Activated T-helper 1 cell treated with anti-CD3 and anti-CD28 coated beads, Interleukin-12 subunit alpha, Interleukin-12 subunit beta, Interleukin-2, Interleukin-4 antibody, amounts not matched to agents 30 ng/mL and 10 ng/mL and 1 ng/mL, durations not matched to agents 14 hours and 24 hours and 36 hours (primary cell): ENCODE measurements around the gene EHD2. TPM values are rescaled to one million over a fixed set of nuclear protein-coding genes. Genes with fewer than 3 reads are reported as not detected.

ENCODE experiments used
- DNase-seq: peaks from one replicate; pipeline ENCODE4 v3.0.0; 2021; ENCODE audit warnings: low spot score
- H3K27ac Mint-ChIP-seq: one replicate; pipeline ENCODE4 v1.8.0; 2021; ENCODE audit warnings: mild to moderate bottlenecking, mixed read lengths
- H3K27me3 Mint-ChIP-seq: one replicate; pipeline ENCODE4 v1.8.0; 2022; ENCODE audit warnings: mild to moderate bottlenecking, moderate library complexity, mixed read lengths; ENCODE audit not compliant: insufficient read depth
- H3K36me3 Mint-ChIP-seq: one replicate; pipeline ENCODE4 v1.8.0; 2021; ENCODE audit warnings: low read depth, mixed read lengths
- H3K4me1 Mint-ChIP-seq: one replicate; pipeline ENCODE4 v1.8.0; 2021; ENCODE audit warnings: low read depth, mixed read lengths
- H3K4me3 Mint-ChIP-seq: one replicate; pipeline ENCODE4 v1.8.0; 2021; ENCODE audit warnings: mild to moderate bottlenecking, moderate library complexity, mixed read lengths
- H3K9me3 Mint-ChIP-seq: one replicate; pipeline ENCODE4 v1.8.0; 2021; ENCODE audit warnings: mixed read lengths
- intact Hi-C: fragments of 100-400 bp; cut with micrococcal nuclease; formaldehyde crosslinking; loops from one replicate; pipeline ENCODE4 v1.15.1; 2024
- total RNA-seq: library from RNA; stranded (reverse); gene quantifications from 2 replicates; pipeline ENCODE4 v1.2.3, GENCODE V29; 2022

EHD2 gene
- total RNA-seq, 1 donor from 2014 or later: 0.29 TPM

DNA sequence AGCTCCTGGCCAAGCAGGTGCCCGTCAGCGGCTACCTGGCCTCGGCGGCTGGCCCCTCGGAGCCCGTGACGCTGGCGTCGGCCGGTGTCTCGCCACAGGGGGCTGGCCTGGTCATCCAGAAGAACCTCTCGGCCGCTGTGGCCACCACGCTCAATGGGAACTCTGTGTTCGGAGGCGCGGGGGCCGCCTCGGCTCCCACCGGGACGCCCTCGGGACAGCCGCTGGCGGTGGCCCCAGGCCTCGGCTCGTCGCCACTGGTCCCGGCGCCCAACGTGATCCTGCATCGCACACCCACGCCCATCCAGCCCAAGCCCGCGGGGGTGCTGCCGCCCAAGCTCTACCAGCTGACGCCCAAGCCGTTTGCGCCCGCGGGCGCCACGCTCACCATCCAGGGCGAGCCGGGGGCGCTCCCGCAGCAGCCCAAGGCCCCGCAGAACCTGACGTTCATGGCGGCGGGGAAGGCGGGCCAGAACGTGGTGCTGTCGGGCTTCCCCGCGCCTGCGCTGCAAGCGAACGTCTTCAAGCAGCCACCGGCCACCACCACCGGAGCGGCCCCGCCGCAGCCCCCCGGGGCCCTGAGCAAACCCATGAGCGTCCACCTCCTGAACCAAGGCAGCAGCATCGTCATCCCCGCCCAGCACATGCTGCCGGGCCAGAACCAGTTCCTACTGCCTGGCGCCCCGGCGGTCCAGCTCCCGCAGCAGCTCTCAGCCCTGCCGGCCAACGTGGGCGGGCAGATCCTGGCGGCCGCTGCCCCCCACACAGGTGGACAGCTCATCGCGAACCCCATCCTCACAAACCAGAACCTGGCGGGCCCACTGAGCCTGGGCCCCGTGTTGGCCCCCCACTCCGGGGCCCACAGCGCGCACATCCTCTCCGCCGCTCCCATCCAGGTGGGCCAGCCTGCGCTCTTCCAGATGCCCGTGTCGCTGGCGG, 33.0 kb upstream of the EHD2 start:
- Mint-ChIP-seq H3K4me1 (no peaks in the 10 kb centered on the region), H3K9me3 (no peaks in the 10 kb centered on the region), H3K27ac (no peak overlapping the region), H3K27me3 (no peaks in the 10 kb centered on the region), H3K36me3 (peaks cover 4% of the 10 kb centered on the region), H3K4me3 (no peak overlapping the region)
- intact Hi-C loops: no loop called here
- DNase-seq: no peak

DNA sequence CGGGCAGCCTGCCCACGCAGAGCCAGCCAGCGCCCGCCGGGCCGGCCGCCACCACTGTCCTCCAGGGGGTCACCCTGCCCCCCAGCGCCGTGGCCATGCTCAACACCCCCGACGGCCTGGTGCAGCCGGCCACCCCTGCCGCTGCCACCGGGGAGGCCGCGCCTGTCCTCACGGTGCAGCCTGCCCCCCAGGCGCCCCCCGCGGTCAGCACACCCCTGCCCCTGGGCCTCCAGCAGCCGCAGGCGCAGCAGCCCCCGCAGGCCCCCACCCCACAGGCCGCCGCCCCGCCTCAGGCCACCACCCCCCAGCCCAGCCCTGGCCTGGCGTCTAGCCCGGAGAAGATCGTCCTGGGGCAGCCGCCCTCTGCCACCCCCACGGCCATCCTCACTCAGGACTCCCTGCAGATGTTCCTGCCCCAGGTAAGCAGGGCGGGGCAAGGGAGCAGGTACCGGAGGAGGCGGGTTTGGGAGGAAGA, 32.3 kb upstream of the EHD2 start:
- Mint-ChIP-seq H3K9me3 (no peaks in the 10 kb centered on the region), H3K4me1 (no peaks in the 10 kb centered on the region), H3K27me3 (no peaks in the 10 kb centered on the region), H3K4me3 (no peak overlapping the region), H3K36me3 (peaks cover 4% of the 10 kb centered on the region), H3K27ac (no peak overlapping the region)
- DNase-seq: no peak
- intact Hi-C loops: no loop called here

DNA sequence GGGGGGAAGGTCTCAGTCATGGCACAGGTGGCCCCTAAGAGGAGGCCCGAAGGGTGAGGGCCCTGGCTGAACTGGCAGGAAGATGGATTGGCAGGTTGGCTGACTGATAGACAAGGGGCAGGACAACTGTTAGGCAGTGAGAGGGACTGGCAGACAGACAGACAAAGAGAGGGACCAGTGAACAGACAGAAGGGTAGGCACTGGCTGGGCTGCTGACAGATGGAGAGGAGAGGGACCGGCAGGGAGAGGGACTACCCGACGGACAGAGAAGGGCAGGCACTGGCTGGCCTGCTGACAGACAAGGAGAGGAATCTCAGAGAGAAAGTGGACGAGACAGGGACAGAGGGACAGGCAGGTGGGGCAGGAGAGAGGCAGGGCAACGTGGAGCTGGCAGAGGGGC, 31.8 kb upstream of the EHD2 start:
- no peaks in the 10 kb centered on the region for H3K27me3 Mint-ChIP-seq
- H3K36me3 Mint-ChIP-seq: peaks cover 4% of the 10 kb centered on the region
- intact Hi-C loops: no loop called here
- no peak overlapping the region for H3K27ac Mint-ChIP-seq
- DNase-seq: no peak
- H3K4me3 Mint-ChIP-seq: no peak overlapping the region
- no peaks in the 10 kb centered on the region for H3K9me3 Mint-ChIP-seq
- no peaks in the 10 kb centered on the region for H3K4me1 Mint-ChIP-seq

DNA sequence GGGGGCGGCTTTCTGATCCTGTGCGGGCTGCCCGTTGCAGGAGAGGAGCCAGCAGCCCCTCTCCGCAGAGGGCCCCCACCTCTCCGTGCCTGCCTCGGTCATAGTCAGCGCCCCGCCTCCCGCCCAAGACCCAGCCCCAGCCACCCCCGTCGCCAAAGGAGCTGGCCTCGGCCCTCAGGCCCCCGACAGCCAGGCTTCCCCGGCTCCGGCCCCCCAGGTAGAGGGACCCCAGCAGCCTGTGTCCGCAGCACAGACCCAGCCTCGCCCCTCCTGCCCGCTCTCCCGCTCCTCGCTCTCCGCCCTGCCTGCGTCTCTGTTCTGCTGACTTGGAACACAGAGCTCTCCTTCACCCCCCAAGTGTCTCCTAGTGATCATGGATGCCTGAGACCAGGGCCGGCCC, 31.3 kb upstream of the EHD2 start:
- H3K27me3 Mint-ChIP-seq: no peaks in the 10 kb centered on the region
- DNase-seq: no peak
- no peak overlapping the region for H3K4me3 Mint-ChIP-seq
- H3K4me1 Mint-ChIP-seq: no peaks in the 10 kb centered on the region
- intact Hi-C loops: no loop called here
- H3K36me3 Mint-ChIP-seq: peaks cover 4% of the 10 kb centered on the region
- no peak overlapping the region for H3K27ac Mint-ChIP-seq
- no peaks in the 10 kb centered on the region for H3K9me3 Mint-ChIP-seq

DNA sequence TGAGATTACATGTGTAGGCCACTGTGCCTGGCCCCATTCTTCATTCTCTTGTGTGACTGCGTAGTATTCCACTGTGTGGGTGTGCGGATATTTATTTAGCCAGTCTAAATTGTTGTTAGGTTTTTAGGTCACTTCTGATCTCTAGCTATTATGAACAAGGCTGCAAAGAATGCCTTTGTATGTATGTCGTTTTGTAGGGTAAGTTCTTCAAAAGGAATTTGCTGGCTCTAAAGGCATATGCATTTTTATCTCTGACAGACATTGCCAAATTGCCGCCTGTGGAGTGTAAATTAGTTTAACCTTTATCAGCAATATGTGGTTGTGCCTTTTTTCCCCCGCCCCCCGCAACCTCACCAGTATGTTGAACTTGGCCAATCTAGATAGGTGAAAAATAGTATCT, 30.3 kb upstream of the EHD2 start:
- H3K9me3 Mint-ChIP-seq: no peaks in the 10 kb centered on the region
- intact Hi-C loops: no loop called here
- no peaks in the 10 kb centered on the region for H3K27me3 Mint-ChIP-seq
- H3K27ac Mint-ChIP-seq: no peak overlapping the region
- H3K4me3 Mint-ChIP-seq: no peak overlapping the region
- no peaks in the 10 kb centered on the region for H3K4me1 Mint-ChIP-seq
- DNase-seq: no peak
- H3K36me3 Mint-ChIP-seq: peaks cover 1% of the 10 kb centered on the region

DNA sequence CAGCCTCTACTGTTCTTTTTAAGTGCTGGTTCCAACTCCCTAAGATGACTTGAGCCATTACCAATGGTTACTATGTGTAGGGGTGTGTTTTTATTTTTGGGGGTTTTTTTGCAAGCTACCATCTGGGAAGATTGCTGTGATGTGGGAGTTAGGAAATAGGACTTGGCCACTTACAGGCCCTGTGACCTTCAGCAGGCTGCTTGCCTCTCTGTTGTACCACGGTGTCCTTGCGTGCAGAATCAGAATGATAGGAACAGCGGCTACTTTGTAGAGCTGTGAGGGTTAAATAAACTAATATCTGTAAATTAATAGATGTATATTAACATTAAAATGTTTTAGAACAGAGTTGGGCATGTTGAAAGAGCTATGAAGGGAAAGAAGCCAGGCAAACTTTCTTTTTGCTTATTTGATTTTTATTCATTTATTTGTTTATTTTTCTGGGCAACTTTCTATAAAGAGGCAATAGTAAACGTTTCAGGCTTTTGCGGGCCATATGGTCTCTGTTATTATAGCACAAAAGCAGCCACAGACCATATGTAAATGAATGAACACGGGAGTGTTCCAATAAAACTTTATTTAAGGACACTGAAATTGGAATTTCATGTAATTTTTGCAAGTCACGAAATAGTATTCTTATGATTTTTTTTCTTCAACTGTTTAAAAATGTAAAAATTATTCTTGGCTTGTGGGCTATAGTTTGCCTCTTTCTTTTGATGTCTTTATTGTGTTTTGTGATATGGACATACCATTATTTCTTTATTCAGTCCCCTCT, 26.4 kb upstream of the EHD2 start:
- no peaks in the 10 kb centered on the region for H3K27me3 Mint-ChIP-seq
- no peak overlapping the region for H3K4me3 Mint-ChIP-seq
- no peak overlapping the region for H3K27ac Mint-ChIP-seq
- H3K9me3 Mint-ChIP-seq: no peaks in the 10 kb centered on the region
- H3K36me3 Mint-ChIP-seq: peaks cover 4% of the 10 kb centered on the region
- intact Hi-C loops: no loop called here
- no peak for DNase-seq
- H3K4me1 Mint-ChIP-seq: no peaks in the 10 kb centered on the region

DNA sequence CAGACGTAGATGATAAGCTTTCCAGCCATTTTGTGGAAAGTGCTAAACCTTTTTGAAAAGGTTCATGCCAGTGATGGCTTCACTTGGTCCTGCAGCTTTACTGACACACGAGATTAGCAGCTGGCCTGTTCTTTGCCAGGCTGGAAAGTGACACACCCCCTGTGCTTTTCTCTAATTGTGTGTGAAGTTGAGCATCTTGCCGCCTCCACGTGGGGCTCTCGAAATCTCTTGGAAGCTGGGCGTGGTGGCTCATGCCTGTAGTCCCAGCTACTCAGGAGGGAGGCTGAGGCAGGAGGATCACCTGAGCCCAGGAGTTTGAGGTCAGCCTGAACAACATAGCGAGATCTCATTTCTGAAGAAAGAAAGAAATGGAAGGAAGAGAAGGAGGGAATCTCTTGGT, 25.3 kb upstream of the EHD2 start:
- H3K4me1 Mint-ChIP-seq: no peaks in the 10 kb centered on the region
- no peak overlapping the region for H3K4me3 Mint-ChIP-seq
- no peaks in the 10 kb centered on the region for H3K9me3 Mint-ChIP-seq
- intact Hi-C loops: no loop called here
- H3K27me3 Mint-ChIP-seq: no peaks in the 10 kb centered on the region
- DNase-seq: no peak
- H3K27ac Mint-ChIP-seq: no peak overlapping the region
- peaks cover 6% of the 10 kb centered on the region for H3K36me3 Mint-ChIP-seq

DNA sequence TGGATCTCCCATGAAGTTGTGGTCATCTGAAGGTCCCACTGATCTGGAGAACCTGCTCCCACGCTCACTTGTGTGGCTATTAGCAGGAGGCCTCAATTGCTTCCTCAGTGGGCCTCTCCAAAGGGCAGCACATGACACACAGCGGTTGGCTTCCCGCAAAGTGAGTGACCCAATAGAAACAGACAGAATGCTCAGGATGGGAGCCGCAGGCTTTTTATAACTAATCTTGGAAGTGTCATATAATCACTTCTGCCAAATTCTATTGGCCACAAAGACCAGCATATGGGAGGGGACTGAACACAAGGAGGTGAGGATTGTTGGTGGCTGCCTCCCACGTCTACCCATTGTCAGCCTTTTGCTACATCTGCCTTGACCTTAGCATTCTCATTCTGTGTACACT, 22.1 kb upstream of the EHD2 start:
- Mint-ChIP-seq H3K27ac (no peak overlapping the region), H3K9me3 (no peaks in the 10 kb centered on the region), H3K36me3 (peaks cover 8% of the 10 kb centered on the region), H3K27me3 (no peaks in the 10 kb centered on the region), H3K4me3 (no peak overlapping the region), H3K4me1 (no peaks in the 10 kb centered on the region)
- intact Hi-C loops: no loop called here
- DNase-seq: no peak

DNA sequence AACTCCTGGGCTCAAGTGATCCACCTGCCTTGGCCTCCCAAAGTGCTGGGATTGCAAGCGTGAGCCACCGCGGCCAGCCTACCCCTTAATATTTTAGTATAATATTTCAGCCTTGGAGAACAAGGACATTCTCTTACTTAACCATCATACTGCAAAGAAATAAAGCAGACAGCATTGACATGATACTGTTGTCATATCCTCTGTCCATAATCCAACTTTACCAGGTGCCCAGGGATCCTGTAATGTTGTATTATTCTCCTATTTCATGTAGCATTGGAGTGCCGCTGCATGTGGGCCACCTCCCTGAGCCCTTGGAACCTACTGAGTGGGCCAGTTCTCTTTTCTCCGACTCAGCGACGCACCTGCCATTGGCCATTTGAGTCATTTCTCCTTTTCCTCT, 21.4 kb upstream of the EHD2 start:
- no peak overlapping the region for H3K4me3 Mint-ChIP-seq
- no peak overlapping the region for H3K27ac Mint-ChIP-seq
- no peak for DNase-seq
- peaks cover 8% of the 10 kb centered on the region for H3K36me3 Mint-ChIP-seq
- no peaks in the 10 kb centered on the region for H3K4me1 Mint-ChIP-seq
- intact Hi-C loops: no loop called here
- H3K9me3 Mint-ChIP-seq: no peaks in the 10 kb centered on the region
- H3K27me3 Mint-ChIP-seq: no peaks in the 10 kb centered on the region

DNA sequence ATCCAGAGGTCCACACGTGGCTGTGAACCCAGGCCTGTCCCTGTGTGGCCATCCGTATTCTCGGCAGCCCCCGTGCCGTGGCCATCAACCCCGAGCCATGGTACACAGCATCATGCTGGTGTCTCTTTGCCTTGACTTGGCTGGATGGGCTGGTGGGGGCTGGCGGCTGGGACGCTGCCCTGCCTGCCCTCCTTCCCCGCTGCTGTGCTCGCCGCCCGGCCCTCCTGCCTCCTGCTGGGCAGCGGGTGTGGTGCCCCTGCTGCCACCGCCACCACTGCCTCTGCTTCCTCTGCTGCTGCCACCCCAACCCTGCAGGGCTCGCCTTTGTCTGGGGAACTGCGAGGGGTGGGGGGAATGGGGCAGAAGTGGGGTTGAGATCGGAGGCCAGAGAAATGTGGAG, 19.7 kb upstream of the EHD2 start:
- Mint-ChIP-seq H3K4me1 (no peaks in the 10 kb centered on the region), H3K36me3 (peaks cover 8% of the 10 kb centered on the region), H3K27ac (no peak overlapping the region), H3K4me3 (no peak overlapping the region), H3K9me3 (no peaks in the 10 kb centered on the region), H3K27me3 (no peaks in the 10 kb centered on the region)
- DNase-seq: no peak
- intact Hi-C loops: no loop called here

DNA sequence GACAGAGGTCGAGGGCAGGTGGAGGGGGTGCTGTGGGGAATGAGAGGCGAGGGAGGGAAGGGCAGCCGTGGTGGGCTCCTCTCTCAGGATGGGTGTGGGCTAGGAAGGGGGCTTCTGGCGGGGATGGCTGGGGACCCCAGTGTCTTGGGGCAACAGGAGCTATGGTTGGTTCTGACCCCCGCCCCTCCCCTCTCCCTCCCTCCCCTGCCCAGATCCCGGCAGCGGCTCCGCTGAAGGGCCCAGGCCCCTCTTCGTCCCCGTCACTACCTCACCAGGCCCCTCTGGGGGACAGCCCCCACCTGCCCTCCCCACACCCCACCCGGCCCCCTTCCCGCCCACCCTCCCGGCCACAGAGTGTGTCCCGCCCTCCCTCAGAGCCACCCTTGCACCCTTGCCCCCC, 19.3 kb upstream of the EHD2 start:
- peaks cover 8% of the 10 kb centered on the region for H3K36me3 Mint-ChIP-seq
- no peaks in the 10 kb centered on the region for H3K4me1 Mint-ChIP-seq

DNA sequence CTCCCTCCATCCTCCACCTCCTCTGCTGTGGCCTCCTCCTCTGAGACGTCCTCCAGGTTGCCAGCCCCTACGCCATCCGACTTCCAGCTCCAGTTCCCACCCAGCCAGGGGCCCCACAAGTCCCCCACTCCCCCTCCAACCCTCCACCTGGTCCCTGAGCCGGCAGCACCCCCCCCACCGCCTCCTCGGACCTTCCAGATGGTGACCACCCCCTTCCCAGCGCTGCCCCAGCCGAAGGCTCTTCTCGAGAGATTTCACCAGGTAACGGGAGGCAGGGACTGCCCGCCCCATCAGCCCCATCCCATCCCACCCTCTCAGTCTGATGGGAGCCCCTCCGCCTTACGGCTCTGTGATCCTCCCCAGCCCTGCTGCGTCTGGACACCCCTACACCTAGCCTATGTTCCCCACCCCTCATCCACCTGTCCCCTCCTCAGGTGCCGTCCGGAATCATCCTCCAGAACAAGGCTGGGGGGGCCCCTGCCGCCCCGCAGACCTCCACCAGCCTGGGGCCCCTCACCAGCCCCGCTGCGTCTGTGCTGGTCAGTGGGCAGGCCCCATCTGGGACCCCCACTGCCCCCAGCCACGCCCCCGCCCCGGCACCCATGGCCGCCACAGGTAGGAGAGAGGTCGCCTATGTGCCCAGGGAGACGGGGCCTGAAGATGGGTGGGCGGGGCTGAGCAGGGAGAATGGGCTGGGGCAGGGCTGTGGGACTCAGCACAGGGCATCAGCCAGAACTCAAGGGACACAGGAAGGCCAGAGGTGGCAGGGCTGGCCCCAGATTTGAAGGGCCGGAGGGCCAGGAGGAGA, 18.6 kb upstream of the EHD2 start:
- DNase-seq: no peak
- H3K9me3 Mint-ChIP-seq: no peaks in the 10 kb centered on the region
- no peaks in the 10 kb centered on the region for H3K27me3 Mint-ChIP-seq
- no peaks in the 10 kb centered on the region for H3K4me1 Mint-ChIP-seq
- no peak overlapping the region for H3K4me3 Mint-ChIP-seq
- intact Hi-C loops: no loop called here
- no peak overlapping the region for H3K27ac Mint-ChIP-seq
- peaks cover 8% of the 10 kb centered on the region for H3K36me3 Mint-ChIP-seq

More for the DNA sequence above, 19.3 kb upstream of the EHD2 start:
- H3K4me3 Mint-ChIP-seq: no peak overlapping the region
- DNase-seq: no peak
- no peaks in the 10 kb centered on the region for H3K9me3 Mint-ChIP-seq
- intact Hi-C loops: no loop called here
- no peak overlapping the region for H3K27ac Mint-ChIP-seq
- no peaks in the 10 kb centered on the region for H3K27me3 Mint-ChIP-seq
